ENCODE results near the gene UQCC5. TPM values are rescaled to one million over a fixed set of nuclear protein-coding genes. Genes with fewer than 3 reads are reported as not detected.
A peak's percentile ranks its signal among the peaks of the same experiment; 100 is the strongest.

Gene UQCC5
- polyA plus RNA-seq, 1 of the 3 experiments (the other 2 are of a cell fraction) = 124 TPM

DNA sequence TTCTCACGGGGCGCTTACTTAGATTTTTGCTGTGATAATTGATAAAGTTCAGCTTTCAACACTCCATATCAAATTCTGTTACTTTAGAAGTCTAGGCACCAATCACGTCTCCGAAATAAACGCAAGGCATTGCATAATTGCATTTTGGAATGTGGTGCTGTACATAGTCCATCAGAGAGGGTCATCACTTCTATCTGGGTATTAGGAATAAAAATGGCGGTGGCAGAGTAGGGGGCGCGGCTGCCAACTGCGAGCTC, 365 bp upstream of the UQCC5 start:
- Histone ChIP-seq H3K4me2 (no peak overlapping the region; the same call in 1 of the 2 replicates), H3K27ac (ENCODE audit: low read depth in 2 of 2, low read length in 1 of 2) (peak overlapping the region; percentile 62 to 71; a peak in 3 of 4 replicates), H4K20me1 (ENCODE audit: insufficient read depth) (peaks cover 43% of the 10 kb centered on the region), H3F3A (replicated peaks; ENCODE audit: insufficient read depth) (peaks cover 34% of the 10 kb centered on the region), H3K9ac (no peak overlapping the region), H3K36me3 (replicated peaks in 1 of 2; ENCODE audit: control insufficient read depth in 1 of 2, insufficient read depth in 2 of 2, low read length in 1 of 2) (peaks cover 7 to 14% of the 10 kb centered on the region in 2 experiments), H3K9me2 (no peaks in the 10 kb centered on the region), H2AFZ (ENCODE audit: low read depth) (no peak overlapping the region), H3K79me2 (ENCODE audit: insufficient read depth) (peaks cover 81% of the 10 kb centered on the region), H3K9me3 (no peaks in the 10 kb centered on the region), H3K4me3 (ENCODE audit: low read depth in 2 of 2, low read length in 1 of 2) (no peak overlapping the region), H3K4me1 (ENCODE audit: control insufficient read depth in 1 of 2, insufficient read depth in 2 of 2, low read depth in 1 of 2, low read length in 1 of 2) (peaks cover 23 to 50% of the 10 kb centered on the region in 2 experiments), H3K27me3 (ENCODE audit: insufficient read depth) (no peaks in the 10 kb centered on the region)
- WGBS (ENCODE audit: low lambda C conversion rate) = 25% methylated on average over 9 of the region's 9 CpGs
- ChIA-PET CTCF (interaction anchor here (0.8 to 1.9 kb wide), 4 partner anchors 9 to 146 kb away, joined by 3 to 5 read pairs (median 4); no protein-coding TSS in a partner anchor), POLR2A (interaction anchor here (0.7 to 1.0 kb wide), 4 partner anchors 15 to 149 kb away, joined by 3 to 4 read pairs (median 4); no protein-coding TSS in a partner anchor)
- TF ChIP-seq SMC3 (IDR thresholded peaks at IDR 0.05; ENCODE audit: low read depth, low read length) (no peak), YY1 (IDR thresholded peaks at IDR 0.05; ENCODE audit: low read depth) (peak; percentile 78)
- DNase-seq = no peak

DNA sequence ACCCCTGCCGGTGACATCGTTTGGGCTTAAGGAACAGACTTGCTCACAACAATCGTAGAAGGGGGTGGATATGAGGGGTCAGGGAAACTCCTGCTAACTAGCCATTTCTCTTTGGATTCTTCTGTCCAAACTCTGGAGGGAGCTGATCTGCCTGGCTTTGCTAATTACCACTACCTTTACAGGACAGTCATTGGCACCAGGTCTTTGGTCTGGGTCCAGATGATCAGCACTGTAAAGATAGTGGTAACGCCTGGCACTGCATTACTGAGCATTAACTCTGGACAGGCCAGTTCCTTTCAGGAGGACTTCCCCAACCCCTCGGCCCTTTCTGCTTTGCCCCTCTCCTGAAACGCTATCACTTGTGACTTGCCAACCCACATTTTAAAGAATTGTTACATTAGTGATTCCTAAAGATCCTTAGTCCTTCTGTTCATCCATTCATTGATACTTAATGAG, 788 bp downstream of the UQCC5 start:
- Histone ChIP-seq H3K36me3 (replicated peaks in 1 of 2; ENCODE audit: control insufficient read depth in 1 of 2, insufficient read depth in 2 of 2, low read length in 1 of 2) (peaks cover 17 to 19% of the 10 kb centered on the region in 2 experiments), H3K4me1 (ENCODE audit: control insufficient read depth in 1 of 2, insufficient read depth in 2 of 2, low read depth in 1 of 2, low read length in 1 of 2) (peaks cover 11 to 39% of the 10 kb centered on the region in 2 experiments), H2AFZ (ENCODE audit: low read depth) (0 out of 2 replicates have a peak overlapping the region, but pooled peaks have one; percentile 42), H3K79me2 (ENCODE audit: insufficient read depth) (peaks cover 81% of the 10 kb centered on the region), H3K9me3 (no peaks in the 10 kb centered on the region), H3F3A (replicated peaks; ENCODE audit: insufficient read depth) (peaks cover 42% of the 10 kb centered on the region), H3K27ac (ENCODE audit: low read depth in 2 of 2, low read length in 1 of 2) (peak overlapping the region; percentile 84 to 87), H4K20me1 (ENCODE audit: insufficient read depth) (peaks cover 31% of the 10 kb centered on the region), H3K4me2 (peak overlapping the region; percentile 94), H3K27me3 (ENCODE audit: insufficient read depth) (no peaks in the 10 kb centered on the region), H3K9me2 (no peaks in the 10 kb centered on the region), H3K9ac (peak overlapping the region; percentile 95), H3K4me3 (ENCODE audit: low read depth in 2 of 2, low read length in 1 of 2) (peak overlapping the region; percentile 83 to 94)
- 4% methylated on average over 4 of the region's 6 CpGs for WGBS (ENCODE audit: low lambda C conversion rate)
- CTCF ChIA-PET = interaction anchor here (1.1 to 1.9 kb wide), 3 partner anchors 58 to 66 kb away, joined by 3 to 5 read pairs (median 4); no protein-coding TSS in a partner anchor
- POLR2A ChIA-PET = no interaction called here
- no peak for DNase-seq
- TF ChIP-seq FOXM1 (IDR thresholded peaks at IDR 0.05; ENCODE audit: low read depth) (no peak), TEAD4 (IDR thresholded peaks at IDR 0.05; ENCODE audit: borderline replicate concordance, insufficient read depth) (no peak), EP300 (IDR thresholded peaks at IDR 0.05; ENCODE audit: borderline replicate concordance in 1 of 2, low read depth in 1 of 2, low read length in 1 of 2) (no peak), POLR2AphosphoS5 (IDR thresholded peaks at IDR 0.05; ENCODE audit: low read depth, low read length) (no peak), EZH2phosphoT487 (IDR thresholded peaks at IDR 0.05; ENCODE audit: borderline replicate concordance, low read depth) (no peak), NRF1 (IDR thresholded peaks at IDR 0.05; ENCODE audit: low read depth, low read length) (no peak), RCOR1 (IDR thresholded peaks at IDR 0.05; ENCODE audit: low read length) (no peak), NFIC (IDR thresholded peaks at IDR 0.05; ENCODE audit: borderline replicate concordance) (no peak), FOSL2 (IDR thresholded peaks at IDR 0.05; ENCODE audit: borderline replicate concordance, low read depth) (no peak)
- TF ChIP-seq, protein P1, sequence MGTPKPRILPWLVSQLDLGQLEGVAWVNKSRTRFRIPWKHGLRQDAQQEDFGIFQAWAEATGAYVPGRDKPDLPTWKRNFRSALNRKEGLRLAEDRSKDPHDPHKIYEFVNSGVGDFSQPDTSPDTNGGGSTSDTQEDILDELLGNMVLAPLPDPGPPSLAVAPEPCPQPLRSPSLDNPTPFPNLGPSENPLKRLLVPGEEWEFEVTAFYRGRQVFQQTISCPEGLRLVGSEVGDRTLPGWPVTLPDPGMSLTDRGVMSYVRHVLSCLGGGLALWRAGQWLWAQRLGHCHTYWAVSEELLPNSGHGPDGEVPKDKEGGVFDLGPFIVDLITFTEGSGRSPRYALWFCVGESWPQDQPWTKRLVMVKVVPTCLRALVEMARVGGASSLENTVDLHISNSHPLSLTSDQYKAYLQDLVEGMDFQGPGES (IDR thresholded peaks at IDR 0.05; ENCODE audit: low read depth, low read length) = no peak
- TF ChIP-seq, protein P2, sequence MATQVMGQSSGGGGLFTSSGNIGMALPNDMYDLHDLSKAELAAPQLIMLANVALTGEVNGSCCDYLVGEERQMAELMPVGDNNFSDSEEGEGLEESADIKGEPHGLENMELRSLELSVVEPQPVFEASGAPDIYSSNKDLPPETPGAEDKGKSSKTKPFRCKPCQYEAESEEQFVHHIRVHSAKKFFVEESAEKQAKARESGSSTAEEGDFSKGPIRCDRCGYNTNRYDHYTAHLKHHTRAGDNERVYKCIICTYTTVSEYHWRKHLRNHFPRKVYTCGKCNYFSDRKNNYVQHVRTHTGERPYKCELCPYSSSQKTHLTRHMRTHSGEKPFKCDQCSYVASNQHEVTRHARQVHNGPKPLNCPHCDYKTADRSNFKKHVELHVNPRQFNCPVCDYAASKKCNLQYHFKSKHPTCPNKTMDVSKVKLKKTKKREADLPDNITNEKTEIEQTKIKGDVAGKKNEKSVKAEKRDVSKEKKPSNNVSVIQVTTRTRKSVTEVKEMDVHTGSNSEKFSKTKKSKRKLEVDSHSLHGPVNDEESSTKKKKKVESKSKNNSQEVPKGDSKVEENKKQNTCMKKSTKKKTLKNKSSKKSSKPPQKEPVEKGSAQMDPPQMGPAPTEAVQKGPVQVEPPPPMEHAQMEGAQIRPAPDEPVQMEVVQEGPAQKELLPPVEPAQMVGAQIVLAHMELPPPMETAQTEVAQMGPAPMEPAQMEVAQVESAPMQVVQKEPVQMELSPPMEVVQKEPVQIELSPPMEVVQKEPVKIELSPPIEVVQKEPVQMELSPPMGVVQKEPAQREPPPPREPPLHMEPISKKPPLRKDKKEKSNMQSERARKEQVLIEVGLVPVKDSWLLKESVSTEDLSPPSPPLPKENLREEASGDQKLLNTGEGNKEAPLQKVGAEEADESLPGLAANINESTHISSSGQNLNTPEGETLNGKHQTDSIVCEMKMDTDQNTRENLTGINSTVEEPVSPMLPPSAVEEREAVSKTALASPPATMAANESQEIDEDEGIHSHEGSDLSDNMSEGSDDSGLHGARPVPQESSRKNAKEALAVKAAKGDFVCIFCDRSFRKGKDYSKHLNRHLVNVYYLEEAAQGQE (IDR thresholded peaks at IDR 0.05; ENCODE audit: low read depth, low read length) = no peak

Measured in SK-N-SH (cell line).